ENCODE results near the gene MAN1C1. TPM values are rescaled to one million over a fixed set of nuclear protein-coding genes. Genes with fewer than 3 reads are reported as not detected.

MAN1C1 gene
- total and polyA plus RNA-seq, 10 of the 15 experiments (the other 5 are each of a cell fraction or from before 2014, with no cell fraction given): 0.12 to 0.56 (median 0.22) TPM; not detected in 3

DNA sequence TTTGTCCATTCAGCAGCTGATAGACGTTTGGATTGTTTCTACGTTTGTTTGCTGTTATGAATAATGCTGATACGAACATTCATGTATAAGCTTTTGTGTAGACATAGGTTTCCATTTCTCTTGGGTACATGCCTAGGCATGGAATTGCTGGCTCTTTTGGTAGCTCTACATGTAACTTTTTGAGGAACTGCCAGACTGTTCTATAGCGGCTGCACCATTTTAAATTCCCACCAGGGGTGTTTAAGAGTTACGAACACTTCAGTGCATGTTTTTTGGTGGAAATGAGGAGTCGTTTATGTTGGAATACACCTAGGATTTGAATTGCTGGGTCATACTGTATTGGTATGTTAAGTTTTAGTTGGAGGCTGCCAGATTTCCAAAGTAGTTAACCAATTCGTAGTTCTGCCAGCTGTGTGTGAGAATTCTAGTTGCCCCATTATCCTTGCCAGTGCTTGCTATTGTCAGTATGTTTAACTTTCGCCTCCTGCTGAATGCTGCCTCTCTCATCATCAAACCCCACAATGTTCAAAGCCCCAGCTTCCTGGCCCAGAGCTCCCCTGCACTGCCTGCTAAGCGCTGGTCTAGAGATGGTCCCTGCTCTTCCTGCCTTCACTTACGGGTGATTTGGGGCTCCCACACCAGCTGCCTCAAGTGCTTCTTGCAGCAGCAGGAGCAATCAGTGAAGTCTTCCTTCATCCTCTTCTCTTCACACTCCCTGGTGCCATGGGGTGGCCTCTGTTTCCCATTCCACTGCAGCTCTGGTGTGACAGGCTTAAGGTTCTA, 81.0 kb downstream of the MAN1C1 start:
- Histone ChIP-seq H3K36me3 (ENCODE audit: control insufficient read depth in 2 of 2, insufficient read depth in 2 of 2, low read length in 1 of 2) (no peaks in the 10 kb centered on the region), H3K4me1 (ENCODE audit: control insufficient read depth, insufficient read depth, low read length) (no peaks in the 10 kb centered on the region), H3K27me3 (replicated peaks in 1 of 2; ENCODE audit: control insufficient read depth in 2 of 2, insufficient read depth in 2 of 2, low read length in 1 of 2) (peaks cover 2 to 17% of the 10 kb centered on the region in 2 experiments), H4K20me1 (ENCODE audit: control insufficient read depth, insufficient read depth) (no peaks in the 10 kb centered on the region; the same call in 1 of the 2 replicates), H3K9me3 (replicated peaks; ENCODE audit: control insufficient read depth, insufficient read depth, low read length) (no peaks in the 10 kb centered on the region), H3K9ac (ENCODE audit: control insufficient read depth, insufficient read depth, low read length) (no peak overlapping the region), H3K79me2 (ENCODE audit: control insufficient read depth, insufficient read depth, low read length) (no peaks in the 10 kb centered on the region), H2AFZ (ENCODE audit: control insufficient read depth, low read depth, low read length) (no peak overlapping the region), H3K4me2 (ENCODE audit: control insufficient read depth, insufficient read depth) (no peak overlapping the region), H3K27ac (ENCODE audit: control insufficient read depth, insufficient read depth) (no peak overlapping the region), H3K4me3 (no peak overlapping the region)
- no TSS peak for BruUV-seq (replicated peaks)
- in situ Hi-C loops (cut with MboI): no loop called here
- TF ChIP-seq SREBF1 (IDR thresholded peaks at IDR 0.05; ENCODE audit: low read length) (no peak), NFIC (IDR thresholded peaks at IDR 0.05; ENCODE audit: low read depth, low read length) (no peak), SIX5 (IDR thresholded peaks at IDR 0.05; ENCODE audit: low read depth, low read length, severe bottlenecking) (no peak), YY1 (IDR thresholded peaks at IDR 0.05; ENCODE audit: low read depth, low read length) (no peak), MXI1 (IDR thresholded peaks at IDR 0.05; ENCODE audit: low read depth, low read length) (no peak), TCF3 (IDR thresholded peaks at IDR 0.05; ENCODE audit: borderline replicate concordance, insufficient read depth, low read depth, low read length) (no peak)
- TF ChIP-seq, protein P1, sequence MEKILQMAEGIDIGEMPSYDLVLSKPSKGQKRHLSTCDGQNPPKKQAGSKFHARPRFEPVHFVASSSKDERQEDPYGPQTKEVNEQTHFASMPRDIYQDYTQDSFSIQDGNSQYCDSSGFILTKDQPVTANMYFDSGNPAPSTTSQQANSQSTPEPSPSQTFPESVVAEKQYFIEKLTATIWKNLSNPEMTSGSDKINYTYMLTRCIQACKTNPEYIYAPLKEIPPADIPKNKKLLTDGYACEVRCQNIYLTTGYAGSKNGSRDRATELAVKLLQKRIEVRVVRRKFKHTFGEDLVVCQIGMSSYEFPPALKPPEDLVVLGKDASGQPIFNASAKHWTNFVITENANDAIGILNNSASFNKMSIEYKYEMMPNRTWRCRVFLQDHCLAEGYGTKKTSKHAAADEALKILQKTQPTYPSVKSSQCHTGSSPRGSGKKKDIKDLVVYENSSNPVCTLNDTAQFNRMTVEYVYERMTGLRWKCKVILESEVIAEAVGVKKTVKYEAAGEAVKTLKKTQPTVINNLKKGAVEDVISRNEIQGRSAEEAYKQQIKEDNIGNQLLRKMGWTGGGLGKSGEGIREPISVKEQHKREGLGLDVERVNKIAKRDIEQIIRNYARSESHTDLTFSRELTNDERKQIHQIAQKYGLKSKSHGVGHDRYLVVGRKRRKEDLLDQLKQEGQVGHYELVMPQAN (conservative IDR thresholded peaks at IDR 0.05): no peak
- TF ChIP-seq, protein P2, sequence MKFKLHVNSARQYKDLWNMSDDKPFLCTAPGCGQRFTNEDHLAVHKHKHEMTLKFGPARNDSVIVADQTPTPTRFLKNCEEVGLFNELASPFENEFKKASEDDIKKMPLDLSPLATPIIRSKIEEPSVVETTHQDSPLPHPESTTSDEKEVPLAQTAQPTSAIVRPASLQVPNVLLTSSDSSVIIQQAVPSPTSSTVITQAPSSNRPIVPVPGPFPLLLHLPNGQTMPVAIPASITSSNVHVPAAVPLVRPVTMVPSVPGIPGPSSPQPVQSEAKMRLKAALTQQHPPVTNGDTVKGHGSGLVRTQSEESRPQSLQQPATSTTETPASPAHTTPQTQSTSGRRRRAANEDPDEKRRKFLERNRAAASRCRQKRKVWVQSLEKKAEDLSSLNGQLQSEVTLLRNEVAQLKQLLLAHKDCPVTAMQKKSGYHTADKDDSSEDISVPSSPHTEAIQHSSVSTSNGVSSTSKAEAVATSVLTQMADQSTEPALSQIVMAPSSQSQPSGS (IDR thresholded peaks at IDR 0.05; ENCODE audit: low read length): no peak
- ChIA-PET CTCF (no interaction called here), POLR2A (no interaction called here), SMC1A (ENCODE audit: uncharacterized antibody, unreplicated experiment) (no interaction called here), RAD21 (ENCODE audit: unreplicated experiment) (no interaction called here)
- DNase-seq (ENCODE audit: low read depth, low spot score): no peak
- intact Hi-C loops (cut with micrococcal nuclease; ENCODE audit: unreplicated experiment): no loop called here
- FAIRE-seq: no peak
- WGBS (ENCODE audit: insufficient coverage, insufficient replicate concordance, low lambda C conversion rate, missing lambda C conversion rate): 47% methylated on average over 10 of the region's 10 CpGs
- ATAC-seq: no peak

All from GM12878 (cell line).